HG02798 (cell line): ENCODE data around the gene TTLL3.
"Not testable (repeated sequence)": the region's sequence is repeated elsewhere in the genome, so short reads cannot be mapped to it uniquely, and the experiment has no call there.

ENCODE experiments used
- ATAC-seq: cut with Tn5 transposase; IDR thresholded peaks from one replicate; pipeline ENCODE4 v1.9.1; 2021; ENCODE audit warnings: mild to moderate bottlenecking; ENCODE audit not compliant: unreplicated experiment, poor library complexity

TTLL3 gene

GRCh38 chr3:9833078-9833477, 23.0 kb downstream of the TTLL3 start:
- no peak for ATAC-seq

GRCh38 chr3:9834520-9835380, 24.7 kb downstream of the TTLL3 start:
- ATAC-seq, result no peak

DNA sequence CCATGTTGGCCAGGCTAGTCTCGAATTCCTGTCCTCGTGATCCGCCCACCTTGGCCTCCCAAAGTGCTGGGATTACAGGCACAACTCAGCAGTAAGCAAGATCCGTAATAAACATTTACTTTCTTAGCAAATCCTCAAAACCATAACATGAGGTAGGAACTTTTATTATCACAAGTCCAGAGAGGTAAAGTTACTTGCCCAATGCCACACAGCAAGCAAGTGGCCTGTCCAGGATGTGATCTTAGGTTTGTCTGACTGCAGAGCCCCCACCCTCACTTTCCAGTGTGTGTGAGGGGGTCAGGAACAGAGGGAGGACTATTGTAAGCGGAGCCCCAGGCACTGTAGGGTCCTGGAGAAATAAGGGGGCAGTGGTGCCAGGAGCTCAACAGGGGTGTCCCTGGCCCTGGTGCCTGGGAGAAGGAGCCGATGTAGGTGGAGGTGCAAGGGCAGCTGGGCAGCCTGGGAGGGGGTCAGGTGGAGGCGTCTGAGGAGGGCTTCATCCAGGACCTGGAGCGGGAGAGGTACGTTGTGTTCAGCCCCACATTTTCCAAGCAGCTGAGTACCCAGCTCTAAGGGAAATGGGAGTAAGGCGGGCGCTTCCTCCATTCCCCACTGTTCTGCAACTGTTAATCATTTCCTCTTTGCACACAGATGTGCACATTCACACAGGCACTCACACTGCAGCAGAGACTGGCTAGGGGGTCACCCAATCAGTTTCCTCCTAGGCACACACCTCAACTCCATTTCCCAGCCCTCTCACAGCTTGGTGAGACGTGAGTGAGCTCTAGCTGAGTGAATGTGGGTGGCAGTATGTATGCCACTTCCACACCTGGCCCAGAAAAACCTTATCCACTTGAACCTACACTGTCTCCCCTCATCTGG, 27.9 kb downstream of the TTLL3 start:
- no peak for ATAC-seq

DNA sequence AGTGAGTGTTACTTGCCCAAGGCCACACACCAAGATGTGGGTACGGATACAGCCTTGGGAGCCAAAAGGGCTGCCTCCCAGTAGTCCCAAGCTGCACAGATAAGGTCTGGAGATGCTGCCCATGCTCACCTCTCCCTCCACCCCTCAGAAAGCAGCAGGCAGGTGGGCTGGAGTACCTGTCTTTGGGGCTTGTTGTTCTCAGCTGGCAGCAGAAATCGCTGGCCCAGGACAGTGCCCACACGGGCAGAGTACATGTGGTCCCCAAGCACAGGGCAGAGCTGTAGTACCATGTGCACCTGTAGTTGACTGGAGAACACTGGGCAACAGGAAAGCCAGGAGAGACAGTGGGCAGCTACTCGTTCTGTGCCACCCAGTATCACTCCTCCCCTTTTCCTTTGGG, 28.8 kb downstream of the TTLL3 start:
- no peak for ATAC-seq

DNA sequence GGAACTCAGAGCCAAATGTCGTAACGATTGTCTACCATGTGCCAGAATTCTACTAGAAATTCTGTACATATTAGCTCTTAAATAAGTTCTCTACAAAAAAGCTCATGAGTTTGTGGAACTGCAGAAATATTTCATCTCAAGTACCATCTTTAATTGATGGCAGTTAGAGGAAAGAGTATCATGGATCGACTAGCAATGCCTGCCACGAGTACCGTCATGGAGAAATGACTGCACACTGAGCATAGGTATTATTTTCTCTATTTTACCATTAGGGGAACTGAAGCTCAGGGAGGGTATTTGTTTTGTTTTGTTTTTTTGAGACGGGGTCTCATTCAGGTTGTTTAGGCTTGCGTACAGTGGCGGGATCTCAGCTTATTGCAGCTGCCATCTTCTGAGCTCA, 31.0 kb downstream of the TTLL3 start:
- no peak for ATAC-seq

DNA sequence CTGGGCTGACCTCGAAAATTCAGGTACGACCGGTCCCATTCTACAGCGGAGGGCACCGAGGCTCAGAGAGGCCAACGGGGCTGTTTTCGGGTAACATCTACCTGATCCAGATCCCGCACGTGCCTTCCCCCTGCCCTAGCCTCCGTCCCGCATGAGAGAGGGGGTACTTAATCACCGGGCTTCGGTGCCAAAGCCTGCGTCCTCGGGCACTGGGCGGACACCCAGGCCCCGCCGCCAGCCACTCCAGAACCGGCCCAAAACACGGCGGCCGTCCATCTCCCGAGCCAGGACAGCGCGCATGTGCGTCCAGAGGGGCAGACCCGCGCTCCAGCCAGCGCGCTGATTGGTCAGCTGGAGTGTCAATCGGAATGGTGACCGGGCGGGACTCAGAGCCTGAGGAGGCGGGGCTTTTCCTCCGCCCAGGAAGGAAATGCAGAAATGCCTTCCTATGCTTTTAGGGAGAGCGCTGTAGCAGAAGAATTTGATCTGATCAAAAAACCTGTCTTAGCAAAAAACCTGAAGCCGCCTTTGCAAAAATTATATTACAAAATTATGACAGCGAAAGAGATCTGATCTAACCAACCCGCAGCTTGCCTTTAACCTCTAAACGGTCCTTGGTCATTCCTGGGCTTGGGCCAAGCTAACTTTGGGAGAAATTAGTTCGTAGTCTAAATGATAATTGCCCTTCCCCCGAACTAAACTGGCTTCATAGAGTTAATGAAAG, 33.8 kb downstream of the TTLL3 start, which contains the start of gene RPUSD3:
RPUSD3 (minus strand) TSS at position 294 of the 724 bp plus-strand sequence; CDS start at position 276, 18 bp downstream.
- ATAC-seq, result peak; percentile 99

- no peak for ATAC-seq
Measured at GRCh38 chr3:9846231-9846630, 36.2 kb downstream of the TTLL3 start.

- ATAC-seq, result no peak
Measured at GRCh38 chr3:9846931-9847488, 36.9 kb downstream of the TTLL3 start.

GRCh38 chr3:9847870-9848269, 37.8 kb downstream of the TTLL3 start:
- ATAC-seq, result not testable (repeated sequence)

DNA sequence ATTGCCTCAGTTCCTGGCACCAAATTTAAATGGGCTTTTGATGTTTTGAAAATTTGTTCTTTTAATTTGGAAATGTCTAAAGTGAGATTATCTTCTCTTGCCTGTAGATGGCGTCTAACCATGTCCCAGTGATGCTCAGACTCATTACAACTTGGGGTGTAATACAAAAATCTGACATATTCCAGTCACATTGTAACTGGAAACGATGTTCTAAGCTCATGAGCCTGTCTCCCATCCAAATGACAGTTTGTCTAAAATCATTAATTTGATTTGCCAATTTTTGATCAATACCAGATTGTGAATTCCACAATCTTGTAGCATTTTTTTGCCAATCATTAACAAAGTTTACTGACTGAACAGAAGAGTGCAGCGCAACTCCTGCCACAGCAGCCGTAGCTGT, 38.8 kb downstream of the TTLL3 start:
- not testable (repeated sequence) for ATAC-seq

GRCh38 chr3:9851383-9851782, 41.3 kb downstream of the TTLL3 start:
- ATAC-seq, result not testable (repeated sequence)

DNA sequence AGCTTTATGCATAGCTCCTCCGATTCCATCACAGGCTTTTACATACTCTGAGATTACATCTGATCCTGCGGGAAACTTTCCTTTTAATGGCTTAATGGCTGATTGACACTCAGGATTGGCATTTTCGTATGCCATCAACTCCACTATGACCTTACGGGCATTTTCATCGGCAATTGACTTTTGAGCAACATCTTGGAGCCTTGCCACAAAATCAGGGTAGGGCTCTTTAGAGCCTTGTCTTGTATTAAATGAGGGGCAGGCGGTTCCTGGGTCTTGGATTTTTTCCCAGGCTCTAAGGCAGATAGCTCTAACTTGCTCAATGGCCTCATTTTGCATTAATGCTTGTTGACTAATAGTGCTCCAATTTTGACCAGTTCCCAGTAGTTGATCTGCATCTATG, 41.9 kb downstream of the TTLL3 start:
- ATAC-seq, result not testable (repeated sequence)

DNA sequence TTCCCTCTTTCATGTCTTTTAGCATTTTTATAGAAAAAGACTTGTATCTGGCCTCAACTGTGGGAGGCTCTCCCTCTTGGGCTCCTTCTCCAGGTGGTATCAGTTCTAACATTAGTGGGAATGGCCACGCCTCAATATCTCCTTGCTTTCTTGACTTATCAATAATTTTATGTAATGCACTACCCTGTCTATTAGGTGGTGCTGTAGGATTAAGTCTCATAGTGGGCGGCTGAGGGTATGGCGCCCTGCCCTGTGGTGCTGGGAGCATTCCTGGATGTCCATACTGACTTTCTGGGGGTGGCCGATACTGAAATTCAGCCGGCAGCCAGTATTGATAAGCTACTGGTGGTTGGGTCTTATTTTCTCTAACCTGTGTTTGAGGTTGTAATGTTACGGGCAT, 42.5 kb downstream of the TTLL3 start:
- ATAC-seq, result no peak

GRCh38 chr3:9854291-9854940, 44.4 kb downstream of the TTLL3 start:
- not testable (repeated sequence) for ATAC-seq

DNA sequence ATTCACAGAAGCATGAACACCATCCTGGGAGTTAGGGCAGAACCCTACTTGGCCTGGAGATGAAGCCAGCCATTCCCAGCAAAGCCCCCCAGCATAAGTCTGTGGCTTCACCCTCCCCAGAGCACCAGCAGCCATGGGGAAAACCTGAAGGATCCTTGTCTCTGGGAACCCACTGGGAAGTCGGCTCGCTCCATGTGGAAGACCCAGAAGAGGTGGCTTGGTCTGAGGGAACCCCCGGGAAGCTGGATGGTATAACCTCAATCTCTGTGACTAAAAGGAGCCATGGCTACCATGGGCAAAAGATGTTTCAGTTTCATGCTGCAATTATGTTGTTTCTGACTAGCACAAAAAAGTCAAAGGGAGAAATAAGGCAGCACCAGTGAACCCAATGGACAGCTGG, 45.5 kb downstream of the TTLL3 start:
- ATAC-seq, result no peak

- ATAC-seq, result no peak
Measured at GRCh38 chr3:9859530-9860025, 49.5 kb downstream of the TTLL3 start.

DNA sequence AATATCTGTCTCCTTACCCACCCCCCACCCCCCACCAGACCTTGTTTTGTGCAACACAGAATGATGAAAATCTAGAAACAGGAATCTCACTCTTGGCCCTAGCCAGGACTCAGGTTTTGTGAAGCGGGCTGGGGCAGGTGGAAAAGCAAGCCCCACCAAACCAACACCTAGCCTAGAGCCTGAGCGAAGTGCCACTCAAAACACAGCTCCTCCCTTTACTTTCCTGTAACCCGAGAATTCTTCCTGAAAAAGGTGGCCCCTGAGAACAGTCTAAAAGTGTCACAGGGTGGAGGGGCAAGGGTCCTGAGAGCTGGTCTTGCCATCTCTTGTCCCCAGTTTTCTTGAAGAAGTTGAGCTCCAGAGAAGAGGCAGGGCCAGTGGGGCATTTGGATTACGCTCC, 51.1 kb downstream of the TTLL3 start:
- no peak for ATAC-seq

GRCh38 chr3:9861626-9862130, 51.6 kb downstream of the TTLL3 start:
- ATAC-seq, result no peak

- no peak for ATAC-seq
Measured at GRCh38 chr3:9862391-9863057, 52.5 kb downstream of the TTLL3 start.
